ENCODE measurements around the gene MRTFB. TPM values are rescaled to one million over a fixed set of nuclear protein-coding genes. Genes with fewer than 3 reads are reported as not detected.
A peak's percentile ranks its signal among the peaks of the same experiment; 100 is the strongest.

Gene MRTFB
- total and polyA plus RNA-seq, 2 of the 13 experiments (the other 11 are each of a cell fraction or from before 2014, with no cell fraction given) = 11.4 to 14.0 TPM

DNA sequence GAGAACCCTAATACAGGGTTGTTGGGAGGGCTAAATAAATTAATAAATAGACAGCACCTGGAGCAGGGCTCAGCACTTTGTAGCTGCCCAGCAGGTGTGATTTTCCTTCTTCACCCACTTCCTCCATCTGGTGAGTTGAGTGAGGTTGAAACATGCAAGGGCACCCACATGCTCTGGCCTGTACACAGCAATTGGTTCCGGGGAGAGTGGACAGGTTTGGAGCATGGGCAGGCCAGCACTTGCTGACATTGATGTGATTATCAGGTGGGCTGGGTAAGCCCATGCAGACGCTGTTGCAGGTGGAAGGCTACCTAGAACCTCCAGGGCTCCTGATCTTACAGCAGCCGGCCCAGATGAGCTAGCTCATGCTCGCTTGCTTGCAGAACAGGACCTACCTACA lies 1.3 kb upstream of the MRTFB start (continued):
- TF ChIP-seq, protein P1, sequence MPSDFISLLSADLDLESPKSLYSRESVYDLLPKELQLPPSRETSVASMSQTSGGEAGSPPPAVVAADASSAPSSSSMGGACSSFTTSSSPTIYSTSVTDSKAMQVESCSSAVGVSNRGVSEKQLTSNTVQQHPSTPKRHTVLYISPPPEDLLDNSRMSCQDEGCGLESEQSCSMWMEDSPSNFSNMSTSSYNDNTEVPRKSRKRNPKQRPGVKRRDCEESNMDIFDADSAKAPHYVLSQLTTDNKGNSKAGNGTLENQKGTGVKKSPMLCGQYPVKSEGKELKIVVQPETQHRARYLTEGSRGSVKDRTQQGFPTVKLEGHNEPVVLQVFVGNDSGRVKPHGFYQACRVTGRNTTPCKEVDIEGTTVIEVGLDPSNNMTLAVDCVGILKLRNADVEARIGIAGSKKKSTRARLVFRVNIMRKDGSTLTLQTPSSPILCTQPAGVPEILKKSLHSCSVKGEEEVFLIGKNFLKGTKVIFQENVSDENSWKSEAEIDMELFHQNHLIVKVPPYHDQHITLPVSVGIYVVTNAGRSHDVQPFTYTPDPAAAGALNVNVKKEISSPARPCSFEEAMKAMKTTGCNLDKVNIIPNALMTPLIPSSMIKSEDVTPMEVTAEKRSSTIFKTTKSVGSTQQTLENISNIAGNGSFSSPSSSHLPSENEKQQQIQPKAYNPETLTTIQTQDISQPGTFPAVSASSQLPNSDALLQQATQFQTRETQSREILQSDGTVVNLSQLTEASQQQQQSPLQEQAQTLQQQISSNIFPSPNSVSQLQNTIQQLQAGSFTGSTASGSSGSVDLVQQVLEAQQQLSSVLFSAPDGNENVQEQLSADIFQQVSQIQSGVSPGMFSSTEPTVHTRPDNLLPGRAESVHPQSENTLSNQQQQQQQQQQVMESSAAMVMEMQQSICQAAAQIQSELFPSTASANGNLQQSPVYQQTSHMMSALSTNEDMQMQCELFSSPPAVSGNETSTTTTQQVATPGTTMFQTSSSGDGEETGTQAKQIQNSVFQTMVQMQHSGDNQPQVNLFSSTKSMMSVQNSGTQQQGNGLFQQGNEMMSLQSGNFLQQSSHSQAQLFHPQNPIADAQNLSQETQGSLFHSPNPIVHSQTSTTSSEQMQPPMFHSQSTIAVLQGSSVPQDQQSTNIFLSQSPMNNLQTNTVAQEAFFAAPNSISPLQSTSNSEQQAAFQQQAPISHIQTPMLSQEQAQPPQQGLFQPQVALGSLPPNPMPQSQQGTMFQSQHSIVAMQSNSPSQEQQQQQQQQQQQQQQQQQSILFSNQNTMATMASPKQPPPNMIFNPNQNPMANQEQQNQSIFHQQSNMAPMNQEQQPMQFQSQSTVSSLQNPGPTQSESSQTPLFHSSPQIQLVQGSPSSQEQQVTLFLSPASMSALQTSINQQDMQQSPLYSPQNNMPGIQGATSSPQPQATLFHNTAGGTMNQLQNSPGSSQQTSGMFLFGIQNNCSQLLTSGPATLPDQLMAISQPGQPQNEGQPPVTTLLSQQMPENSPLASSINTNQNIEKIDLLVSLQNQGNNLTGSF (CRISPR knock-in tag; IDR thresholded peaks at IDR 0.05) = no peak
- TF ChIP-seq ZNF17 (CRISPR knock-in tag; IDR thresholded peaks at IDR 0.05) (no peak), ZMAT3 (CRISPR knock-in tag; conservative IDR thresholded peaks at IDR 0.05) (0 out of 2 replicates have a peak, but pooled peaks have one; percentile 36), FOXA1 (IDR thresholded peaks at IDR 0.05) (no peak), FOXA1 (CRISPR knock-in tag; IDR thresholded peaks at IDR 0.05) (0 out of 2 replicates have a peak, but pooled peaks have one; percentile 20), DNMT3B (CRISPR knock-in tag; conservative IDR thresholded peaks at IDR 0.05) (no peak), ZNF776 (CRISPR knock-in tag; IDR thresholded peaks at IDR 0.05) (peak; percentile 72; the same call in 1 of the 2 replicates), NFIC (IDR thresholded peaks at IDR 0.05; ENCODE audit: low read length) (no peak), SAP130 (CRISPR knock-in tag; IDR thresholded peaks at IDR 0.05; ENCODE audit: low read depth) (peak; percentile 21; the same call in 1 of the 2 replicates), MXI1 (IDR thresholded peaks at IDR 0.05; ENCODE audit: borderline replicate concordance, low read depth, low read length) (0 out of 3 replicates have a peak, but pooled peaks have one; percentile 27), WIZ (CRISPR knock-in tag; IDR thresholded peaks at IDR 0.05) (0 out of 2 replicates have a peak, but pooled peaks have one; percentile 29), ZNF143 (CRISPR knock-in tag; IDR thresholded peaks at IDR 0.05) (no peak), ZNF879 (CRISPR knock-in tag; IDR thresholded peaks at IDR 0.05) (peak; percentile 77; the same call in 1 of the 2 replicates), CAMTA2 (CRISPR knock-in tag; IDR thresholded peaks at IDR 0.05; ENCODE audit: borderline replicate concordance) (peak; percentile 38; the same call in 1 of the 2 replicates), RARA (CRISPR knock-in tag; IDR thresholded peaks at IDR 0.05) (no peak), ZNF383 (CRISPR knock-in tag; IDR thresholded peaks at IDR 0.05; ENCODE audit: borderline replicate concordance) (no peak), ZNF891 (CRISPR knock-in tag; IDR thresholded peaks at IDR 0.05) (0 out of 2 replicates have a peak, but pooled peaks have one; percentile 27)
- TF ChIP-seq, protein P2, sequence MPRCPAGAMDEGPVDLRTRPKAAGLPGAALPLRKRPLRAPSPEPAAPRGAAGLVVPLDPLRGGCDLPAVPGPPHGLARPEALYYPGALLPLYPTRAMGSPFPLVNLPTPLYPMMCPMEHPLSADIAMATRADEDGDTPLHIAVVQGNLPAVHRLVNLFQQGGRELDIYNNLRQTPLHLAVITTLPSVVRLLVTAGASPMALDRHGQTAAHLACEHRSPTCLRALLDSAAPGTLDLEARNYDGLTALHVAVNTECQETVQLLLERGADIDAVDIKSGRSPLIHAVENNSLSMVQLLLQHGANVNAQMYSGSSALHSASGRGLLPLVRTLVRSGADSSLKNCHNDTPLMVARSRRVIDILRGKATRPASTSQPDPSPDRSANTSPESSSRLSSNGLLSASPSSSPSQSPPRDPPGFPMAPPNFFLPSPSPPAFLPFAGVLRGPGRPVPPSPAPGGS (CRISPR knock-in tag; IDR thresholded peaks at IDR 0.05) = 0 out of 2 replicates have a peak, but pooled peaks have one; percentile 20
- TF ChIP-seq, protein P3, sequence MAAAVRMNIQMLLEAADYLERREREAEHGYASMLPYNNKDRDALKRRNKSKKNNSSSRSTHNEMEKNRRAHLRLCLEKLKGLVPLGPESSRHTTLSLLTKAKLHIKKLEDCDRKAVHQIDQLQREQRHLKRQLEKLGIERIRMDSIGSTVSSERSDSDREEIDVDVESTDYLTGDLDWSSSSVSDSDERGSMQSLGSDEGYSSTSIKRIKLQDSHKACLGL (CRISPR knock-in tag; IDR thresholded peaks at IDR 0.05) = peak; percentile 54; the same call in 1 of the 2 replicates
- TF ChIP-seq, protein P4, sequence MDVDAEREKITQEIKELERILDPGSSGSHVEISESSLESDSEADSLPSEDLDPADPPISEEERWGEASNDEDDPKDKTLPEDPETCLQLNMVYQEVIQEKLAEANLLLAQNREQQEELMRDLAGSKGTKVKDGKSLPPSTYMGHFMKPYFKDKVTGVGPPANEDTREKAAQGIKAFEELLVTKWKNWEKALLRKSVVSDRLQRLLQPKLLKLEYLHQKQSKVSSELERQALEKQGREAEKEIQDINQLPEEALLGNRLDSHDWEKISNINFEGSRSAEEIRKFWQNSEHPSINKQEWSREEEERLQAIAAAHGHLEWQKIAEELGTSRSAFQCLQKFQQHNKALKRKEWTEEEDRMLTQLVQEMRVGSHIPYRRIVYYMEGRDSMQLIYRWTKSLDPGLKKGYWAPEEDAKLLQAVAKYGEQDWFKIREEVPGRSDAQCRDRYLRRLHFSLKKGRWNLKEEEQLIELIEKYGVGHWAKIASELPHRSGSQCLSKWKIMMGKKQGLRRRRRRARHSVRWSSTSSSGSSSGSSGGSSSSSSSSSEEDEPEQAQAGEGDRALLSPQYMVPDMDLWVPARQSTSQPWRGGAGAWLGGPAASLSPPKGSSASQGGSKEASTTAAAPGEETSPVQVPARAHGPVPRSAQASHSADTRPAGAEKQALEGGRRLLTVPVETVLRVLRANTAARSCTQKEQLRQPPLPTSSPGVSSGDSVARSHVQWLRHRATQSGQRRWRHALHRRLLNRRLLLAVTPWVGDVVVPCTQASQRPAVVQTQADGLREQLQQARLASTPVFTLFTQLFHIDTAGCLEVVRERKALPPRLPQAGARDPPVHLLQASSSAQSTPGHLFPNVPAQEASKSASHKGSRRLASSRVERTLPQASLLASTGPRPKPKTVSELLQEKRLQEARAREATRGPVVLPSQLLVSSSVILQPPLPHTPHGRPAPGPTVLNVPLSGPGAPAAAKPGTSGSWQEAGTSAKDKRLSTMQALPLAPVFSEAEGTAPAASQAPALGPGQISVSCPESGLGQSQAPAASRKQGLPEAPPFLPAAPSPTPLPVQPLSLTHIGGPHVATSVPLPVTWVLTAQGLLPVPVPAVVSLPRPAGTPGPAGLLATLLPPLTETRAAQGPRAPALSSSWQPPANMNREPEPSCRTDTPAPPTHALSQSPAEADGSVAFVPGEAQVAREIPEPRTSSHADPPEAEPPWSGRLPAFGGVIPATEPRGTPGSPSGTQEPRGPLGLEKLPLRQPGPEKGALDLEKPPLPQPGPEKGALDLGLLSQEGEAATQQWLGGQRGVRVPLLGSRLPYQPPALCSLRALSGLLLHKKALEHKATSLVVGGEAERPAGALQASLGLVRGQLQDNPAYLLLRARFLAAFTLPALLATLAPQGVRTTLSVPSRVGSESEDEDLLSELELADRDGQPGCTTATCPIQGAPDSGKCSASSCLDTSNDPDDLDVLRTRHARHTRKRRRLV (CRISPR knock-in tag; IDR thresholded peaks at IDR 0.05) = 0 out of 2 replicates have a peak, but pooled peaks have one; percentile 12

Data from HepG2 (cell line).